SK-N-SH treated with all-trans-retinoic acid at 6 μM for 48 hours (cell line): Measurements from ENCODE around the gene PLEKHG5.

Experiments
- ATAC-seq: fragments of 200-7000 bp; cut with Tn5 transposase; 3 replicates; pipeline ENCODE4 v1.9.1; 2020; ENCODE audit warnings: mild to moderate bottlenecking, moderate library complexity
- ARNTL ChIP-seq: fragments of 450-650 bp; formaldehyde crosslinking; IDR thresholded peaks from 2 replicates; pipeline ENCODE4 v1.5.0; 2020; ENCODE audit warnings: low read depth, mild to moderate bottlenecking, moderate library complexity, borderline replicate concordance
- BACH2 ChIP-seq: fragments of 250-450 bp; sonication (Bioruptor Pico); IDR thresholded peaks from 2 replicates; pipeline ENCODE4 v1.9.0; 2021; ENCODE audit warnings: mild to moderate bottlenecking, borderline replicate concordance
- CREB5 ChIP-seq: fragments of 250-450 bp; sonication (Bioruptor Pico); IDR thresholded peaks from 2 replicates; pipeline ENCODE4 v1.5.1; 2020; ENCODE audit warnings: low read depth, mild to moderate bottlenecking, moderate library complexity
- CSDC2 ChIP-seq: fragments of 250-450 bp; sonication (Bioruptor Pico); IDR thresholded peaks from 2 replicates; pipeline ENCODE4 v1.5.0; 2020; ENCODE audit warnings: mild to moderate bottlenecking, moderate library complexity
- CSRNP3 ChIP-seq: fragments of 250-450 bp; sonication (Bioruptor Pico); IDR thresholded peaks from 2 replicates; pipeline ENCODE4 v1.5.1; 2021; ENCODE audit warnings: mild to moderate bottlenecking, moderate library complexity
- ESRRG ChIP-seq: fragments of 250-450 bp; sonication (Bioruptor Pico); IDR thresholded peaks from 2 replicates; pipeline ENCODE4 v1.6.1; 2021; ENCODE audit warnings: mild to moderate bottlenecking
- GLIS3 ChIP-seq: fragments of 250-450 bp; sonication (Bioruptor Pico); IDR thresholded peaks from 2 replicates; pipeline ENCODE4 v1.5.0; 2020; ENCODE audit warnings: mild to moderate bottlenecking, moderate library complexity
- ISL1 ChIP-seq: fragments of 250-450 bp; sonication (Bioruptor Pico); IDR thresholded peaks from 2 replicates; pipeline ENCODE4 v2.1.2; 2022; ENCODE audit warnings: mild to moderate bottlenecking, moderate library complexity
- OSR1 ChIP-seq: fragments of 250-450 bp; sonication (Bioruptor Pico); IDR thresholded peaks from 2 replicates; pipeline ENCODE4 v1.8.0; 2022; ENCODE audit warnings: moderate library complexity, mild to moderate bottlenecking, inconsistent platforms
- PATZ1 ChIP-seq: fragments of 250-450 bp; sonication (Bioruptor Pico); IDR thresholded peaks from 2 replicates; pipeline ENCODE4 v1.8.0; 2020; ENCODE audit warnings: mild to moderate bottlenecking, moderate library complexity, borderline replicate concordance
- POU6F1 ChIP-seq: fragments of 250-450 bp; sonication (Bioruptor Pico); IDR thresholded peaks from 2 replicates; pipeline ENCODE4 v1.8.0; 2021; ENCODE audit warnings: low read depth, mild to moderate bottlenecking, moderate library complexity, borderline replicate concordance
- PPARA ChIP-seq: fragments of 250-450 bp; sonication (Bioruptor Pico); IDR thresholded peaks from 2 replicates; pipeline ENCODE4 v1.5.0; 2020; ENCODE audit warnings: mild to moderate bottlenecking, borderline replicate concordance
- RARB ChIP-seq: fragments of 250-450 bp; sonication (Bioruptor Pico); IDR thresholded peaks from 2 replicates; pipeline ENCODE4 v1.8.0; 2021; ENCODE audit warnings: mild to moderate bottlenecking, moderate library complexity
- SNAI2 ChIP-seq: fragments of 250-450 bp; sonication (Bioruptor Pico); IDR thresholded peaks from 2 replicates; pipeline ENCODE4 v1.5.0; 2020; ENCODE audit warnings: mild to moderate bottlenecking, moderate library complexity
- TOX ChIP-seq: fragments of 250-450 bp; sonication (Bioruptor Pico); IDR thresholded peaks from 2 replicates; pipeline ENCODE4 v1.8.0; 2021; ENCODE audit warnings: mild to moderate bottlenecking, moderate library complexity, borderline replicate concordance
- TSHZ2 ChIP-seq: fragments of 250-450 bp; sonication (Bioruptor Pico); IDR thresholded peaks from 2 replicates; pipeline ENCODE4 v1.5.0; 2020; ENCODE audit warnings: mild to moderate bottlenecking, moderate library complexity
- ZC3H10 ChIP-seq: fragments of 250-450 bp; sonication (Bioruptor Pico); IDR thresholded peaks from 2 replicates; pipeline ENCODE4 v1.5.1; 2021; ENCODE audit warnings: mild to moderate bottlenecking, moderate library complexity
- ZFP3 ChIP-seq: fragments of 250-450 bp; sonication (Bioruptor Pico); IDR thresholded peaks from 2 replicates; pipeline ENCODE4 v1.5.0; 2020; ENCODE audit warnings: mild to moderate bottlenecking, moderate library complexity
- ZFP30 ChIP-seq: fragments of 450-650 bp; formaldehyde crosslinking; IDR thresholded peaks from 2 replicates; pipeline ENCODE4 v1.5.0; 2022; ENCODE audit warnings: mild to moderate bottlenecking, moderate library complexity
- ZNF565 ChIP-seq: fragments of 450-650 bp; formaldehyde crosslinking; conservative IDR thresholded peaks from 2 replicates; pipeline ENCODE4 v1.5.0; 2020; ENCODE audit warnings: low read depth, mild to moderate bottlenecking, moderate library complexity
- ZNF70 ChIP-seq: fragments of 450-650 bp; formaldehyde crosslinking; IDR thresholded peaks from 2 replicates; pipeline ENCODE4 v1.5.0; 2020; ENCODE audit warnings: mild to moderate bottlenecking, moderate library complexity
- ZNF8 ChIP-seq: fragments of 450-650 bp; formaldehyde crosslinking; IDR thresholded peaks from 2 replicates; pipeline ENCODE4 v1.5.0; 2020; ENCODE audit warnings: mild to moderate bottlenecking, moderate library complexity

Gene PLEKHG5

GRCh38 chr1:6512245-6512907 lies 20.9 kb upstream of the PLEKHG5 start:
- 0 out of 3 replicates have a peak, but pooled peaks have one; percentile 8 for ATAC-seq

GRCh38 chr1:6511561-6512244 lies 20.2 kb upstream of the PLEKHG5 start:
- ATAC-seq = peak; percentile 19; the same call in 2 of the 3 replicates
- no peak for TF ChIP-seq ESRRG
- no peak for TF ChIP-seq ZFP3 (CRISPR knock-in tag)
- no peak for TF ChIP-seq ZNF8 (CRISPR knock-in tag)
- TF ChIP-seq ZFP30 (CRISPR knock-in tag) = no peak
- no peak for TF ChIP-seq ZNF565 (CRISPR knock-in tag)
- no peak for TF ChIP-seq PPARA
- TF ChIP-seq PATZ1 (CRISPR knock-in tag) = no peak
- no peak for TF ChIP-seq ZC3H10 (CRISPR knock-in tag)
- no peak for TF ChIP-seq OSR1 (CRISPR knock-in tag)
- TF ChIP-seq BACH2 (CRISPR knock-in tag) = no peak
- TF ChIP-seq TSHZ2 = no peak
- no peak for TF ChIP-seq CSRNP3 (CRISPR knock-in tag)
- no peak for TF ChIP-seq CREB5 (CRISPR knock-in tag)
- no peak for TF ChIP-seq ISL1 (CRISPR knock-in tag)
- no peak for TF ChIP-seq GLIS3
- TF ChIP-seq ZNF70 (CRISPR knock-in tag) = no peak
- no peak for TF ChIP-seq RARB (CRISPR knock-in tag)
- TF ChIP-seq ARNTL (CRISPR knock-in tag) = no peak
- TF ChIP-seq TOX (CRISPR knock-in tag) = no peak
- no peak for TF ChIP-seq SNAI2 (CRISPR knock-in tag)
- TF ChIP-seq, all 23 proteins: peak for 0

More at GRCh38 chr1:6512245-6512907, 20.9 kb upstream of the PLEKHG5 start:
- TF ChIP-seq RARB (CRISPR knock-in tag) (no peak), SNAI2 (CRISPR knock-in tag) (no peak), CSRNP3 (CRISPR knock-in tag) (no peak)

GRCh38 chr1:6511056-6511455 lies 19.6 kb upstream of the PLEKHG5 start:
- no peak for ATAC-seq
- TF ChIP-seq ZNF565 (CRISPR knock-in tag) (no peak), CREB5 (CRISPR knock-in tag) (no peak), ZNF70 (CRISPR knock-in tag) (no peak), ZC3H10 (CRISPR knock-in tag) (no peak), POU6F1 (CRISPR knock-in tag) (no peak), PATZ1 (CRISPR knock-in tag) (no peak), CSDC2 (CRISPR knock-in tag) (no peak), TOX (CRISPR knock-in tag) (no peak), GLIS3 (no peak), PPARA (no peak), ISL1 (CRISPR knock-in tag) (no peak), ESRRG (no peak)
